ENCODE measurements around the gene SSUH2. TPM values are rescaled to one million over a fixed set of nuclear protein-coding genes. Genes with fewer than 3 reads are reported as not detected.

The SSUH2 gene
- total and polyA plus RNA-seq, 9 of the 15 experiments (the other 6 are each of a cell fraction or from before 2014, with no cell fraction given) = 0.04 to 0.17 (median 0.04) TPM; not detected in 6

DNA sequence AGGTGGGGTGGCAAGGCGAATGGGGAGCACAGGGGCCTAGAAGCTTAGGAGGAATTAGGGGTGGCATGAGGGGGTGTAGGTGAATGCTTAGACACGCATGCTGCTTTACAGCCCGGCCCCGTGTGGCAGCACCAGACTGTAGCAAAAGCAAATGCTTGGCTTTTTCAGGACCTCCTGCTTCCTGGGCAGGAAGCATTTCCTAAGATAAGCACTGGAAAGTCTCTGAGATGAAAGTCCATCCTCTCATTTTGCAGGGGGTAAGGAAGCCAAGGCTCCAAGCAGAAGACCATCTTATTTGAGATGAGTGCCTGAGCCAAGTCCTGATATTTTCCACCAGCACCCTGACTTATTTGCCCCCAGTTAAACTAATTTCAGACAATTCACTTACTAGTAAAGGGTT, 12.9 kb downstream of the SSUH2 start (continued):
- TF ChIP-seq, protein P1, sequence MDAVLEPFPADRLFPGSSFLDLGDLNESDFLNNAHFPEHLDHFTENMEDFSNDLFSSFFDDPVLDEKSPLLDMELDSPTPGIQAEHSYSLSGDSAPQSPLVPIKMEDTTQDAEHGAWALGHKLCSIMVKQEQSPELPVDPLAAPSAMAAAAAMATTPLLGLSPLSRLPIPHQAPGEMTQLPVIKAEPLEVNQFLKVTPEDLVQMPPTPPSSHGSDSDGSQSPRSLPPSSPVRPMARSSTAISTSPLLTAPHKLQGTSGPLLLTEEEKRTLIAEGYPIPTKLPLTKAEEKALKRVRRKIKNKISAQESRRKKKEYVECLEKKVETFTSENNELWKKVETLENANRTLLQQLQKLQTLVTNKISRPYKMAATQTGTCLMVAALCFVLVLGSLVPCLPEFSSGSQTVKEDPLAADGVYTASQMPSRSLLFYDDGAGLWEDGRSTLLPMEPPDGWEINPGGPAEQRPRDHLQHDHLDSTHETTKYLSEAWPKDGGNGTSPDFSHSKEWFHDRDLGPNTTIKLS (IDR thresholded peaks at IDR 0.05; ENCODE audit: borderline replicate concordance, low read depth) = no peak
- TF ChIP-seq, protein P2, sequence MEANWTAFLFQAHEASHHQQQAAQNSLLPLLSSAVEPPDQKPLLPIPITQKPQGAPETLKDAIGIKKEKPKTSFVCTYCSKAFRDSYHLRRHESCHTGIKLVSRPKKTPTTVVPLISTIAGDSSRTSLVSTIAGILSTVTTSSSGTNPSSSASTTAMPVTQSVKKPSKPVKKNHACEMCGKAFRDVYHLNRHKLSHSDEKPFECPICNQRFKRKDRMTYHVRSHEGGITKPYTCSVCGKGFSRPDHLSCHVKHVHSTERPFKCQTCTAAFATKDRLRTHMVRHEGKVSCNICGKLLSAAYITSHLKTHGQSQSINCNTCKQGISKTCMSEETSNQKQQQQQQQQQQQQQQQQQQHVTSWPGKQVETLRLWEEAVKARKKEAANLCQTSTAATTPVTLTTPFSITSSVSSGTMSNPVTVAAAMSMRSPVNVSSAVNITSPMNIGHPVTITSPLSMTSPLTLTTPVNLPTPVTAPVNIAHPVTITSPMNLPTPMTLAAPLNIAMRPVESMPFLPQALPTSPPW (CRISPR knock-in tag; IDR thresholded peaks at IDR 0.05) = no peak

DNA sequence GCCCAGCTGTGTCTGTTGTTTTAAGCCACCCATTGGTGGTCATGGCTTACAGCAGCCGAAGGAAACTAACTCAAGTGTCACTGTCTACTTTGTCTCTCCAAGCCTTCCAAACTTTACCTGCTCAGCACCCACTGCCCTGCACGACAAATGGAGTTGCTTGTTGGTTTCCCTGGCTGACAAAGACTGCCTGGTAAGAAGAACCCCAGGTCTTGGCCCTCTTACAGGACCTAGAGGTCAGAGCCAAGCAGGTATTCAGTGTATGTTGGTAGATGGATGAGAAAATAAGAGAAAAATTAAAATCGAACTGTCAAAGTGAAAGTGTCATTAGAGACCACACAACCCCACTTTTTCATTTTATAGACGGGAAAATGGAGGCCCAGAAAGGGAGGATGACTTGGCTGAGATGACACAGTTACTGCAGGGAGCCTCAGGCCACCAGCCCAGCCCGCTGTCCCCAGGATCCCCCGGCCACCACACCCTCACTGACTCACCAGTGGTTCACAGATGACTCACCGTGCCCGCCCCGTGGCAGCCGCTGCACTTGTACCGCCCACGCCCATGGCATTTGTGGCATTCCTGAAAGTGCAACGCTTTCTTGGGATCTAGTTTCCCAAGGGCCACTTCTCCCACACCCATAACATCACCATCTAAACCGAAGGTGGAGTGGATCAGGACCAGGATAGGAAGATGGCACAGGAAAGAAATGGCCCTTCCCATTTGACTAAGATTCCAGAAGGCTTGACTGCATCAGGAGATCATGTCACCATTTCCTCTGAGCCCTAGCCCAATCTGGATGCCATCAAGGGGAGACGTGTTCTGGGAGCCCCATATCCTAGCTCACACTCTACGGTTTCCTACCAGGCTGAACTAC, 15.2 kb downstream of the SSUH2 start:
- peaks cover 11 to 20% of the 10 kb centered on the region in 2 experiments; a peak in 4 of 5 replicates for H3K4me1 ChIP-seq (replicated peaks in 1 of 2; ENCODE audit: control insufficient read depth in 2 of 2, insufficient read depth in 2 of 2, low read length in 2 of 2)
- no peaks in the 10 kb centered on the region for H3K9me1 ChIP-seq (ENCODE audit: control insufficient read depth, insufficient read depth, low read length)
- no peaks in the 10 kb centered on the region for H3K79me2 ChIP-seq (ENCODE audit: control insufficient read depth, insufficient read depth, low read length)
- 0 out of 2 replicates have a peak, but pooled peaks cover 2% of the 10 kb centered on the region for H4K20me1 ChIP-seq (replicated peaks; ENCODE audit: control insufficient read depth, insufficient read depth, low read length)
- 6% methylated on average over 16 of the region's 16 CpGs for WGBS (ENCODE audit: insufficient coverage, low coverage, missing lambda C conversion rate)
- peaks cover 11 to 32% of the 10 kb centered on the region in 2 experiments; a peak in 3 of 5 replicates for H3K27me3 ChIP-seq (ENCODE audit: control insufficient read depth in 2 of 2, insufficient read depth in 2 of 2, low read length in 2 of 2)
- ATAC-seq (peak; percentile 95), DNase-seq (ENCODE audit: extremely low read depth in 1 of 4, low spot score in 3 of 4) (peak; percentile 85 to 93 (median 90)), FAIRE-seq (peak; percentile 98)
- peak overlapping the region; percentile 77; the same call in 2 of the 3 replicates for H3K27ac ChIP-seq (ENCODE audit: extremely low read depth, low read depth, low read length)
- peak overlapping the region; percentile 90 for H2AFZ ChIP-seq (ENCODE audit: low read depth, low read length)
- H3K36me3 ChIP-seq (ENCODE audit: control insufficient read depth, insufficient read depth, low read length) = no peaks in the 10 kb centered on the region
- ChIA-PET CTCF (ENCODE audit: low intra/inter-chr PET ratio) (no interaction called here), POLR2A (interaction anchor here (0.7 kb wide), 1 partner anchor 407 kb away, joined by 3 read pairs; no protein-coding TSS in a partner anchor)
- H3K9ac ChIP-seq (ENCODE audit: insufficient read depth in 1 of 2, low read depth in 2 of 2, low read length in 2 of 2) = peak overlapping the region in 1 of 2 experiments; percentile 59; a peak in 1 of 4 replicates
- in situ Hi-C loops (cut with MboI) (no loop called here), intact Hi-C loops (cut with micrococcal nuclease) (loop anchor here (10.0 kb wide), 1 partner anchor 305 kb away; no protein-coding TSS in a partner anchor)
- no TSS peak for BruUV-seq (replicated peaks)
- no peak overlapping the region for H3K4me3 ChIP-seq
- no peaks in the 10 kb centered on the region for H3K9me3 ChIP-seq (replicated peaks; ENCODE audit: control insufficient read depth, insufficient read depth, low read depth, low read length)
- peak overlapping the region; percentile 66 for H3K4me2 ChIP-seq (ENCODE audit: insufficient read depth, low read length)
- peak; percentile 95 for TF ChIP-seq SMARCC2 (IDR thresholded peaks at IDR 0.05; ENCODE audit: low read depth)
- TF ChIP-seq TEAD4 (IDR thresholded peaks at IDR 0.05; ENCODE audit: low read length) = peak; percentile 63
- no peak for TF ChIP-seq TEAD4 (CRISPR knock-in tag; IDR thresholded peaks at IDR 0.05; ENCODE audit: borderline replicate concordance)
- TF ChIP-seq RCOR1 (IDR thresholded peaks at IDR 0.05; ENCODE audit: borderline replicate concordance in 1 of 2, low read depth in 2 of 2, low read length in 2 of 2) = peak in 1 of 2 experiments; percentile 75; a peak in 1 of 4 replicates
- TF ChIP-seq LCOR (CRISPR knock-in tag; IDR thresholded peaks at IDR 0.05) = peak; percentile 85; the same call in 1 of the 2 replicates
- TF ChIP-seq TCF3 (CRISPR knock-in tag; IDR thresholded peaks at IDR 0.05) = peak; percentile 47; the same call in 1 of the 2 replicates
- peak; percentile 21; the same call in 1 of the 2 replicates for TF ChIP-seq HCFC1 (IDR thresholded peaks at IDR 0.05; ENCODE audit: low read depth, low read length)
- no peak; the same call in 1 of the 2 replicates for TF ChIP-seq C11orf30 (IDR thresholded peaks at IDR 0.05; ENCODE audit: low read depth)
- TF ChIP-seq, protein P3, sequence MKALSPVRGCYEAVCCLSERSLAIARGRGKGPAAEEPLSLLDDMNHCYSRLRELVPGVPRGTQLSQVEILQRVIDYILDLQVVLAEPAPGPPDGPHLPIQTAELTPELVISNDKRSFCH (CRISPR knock-in tag; IDR thresholded peaks at IDR 0.05) = no peak
- TF ChIP-seq, protein P3 (tag; IDR thresholded peaks at IDR 0.05) = no peak
- peak; percentile 49; the same call in 1 of the 2 replicates for TF ChIP-seq MAFG (tag; conservative IDR thresholded peaks at IDR 0.05)
- TF ChIP-seq ZNF79 (CRISPR knock-in tag; IDR thresholded peaks at IDR 0.05; ENCODE audit: low read depth) = no peak
- TF ChIP-seq RAD21 (CRISPR knock-in tag; conservative IDR thresholded peaks at IDR 0.05 in 1 of 2, IDR thresholded peaks at IDR 0.05 in 1 of 2) = no peak
- no peak for TF ChIP-seq ZNF696 (CRISPR knock-in tag; conservative IDR thresholded peaks at IDR 0.05)

All from K562 (cell line).